ENCODE results near the gene NAXE.

- TF ChIP-seq EZH2phosphoT487 (IDR thresholded peaks at IDR 0.05) (no peak), CTCF (IDR thresholded peaks at IDR 0.05) (no peak)
These were observed 49.5 kb downstream of the NAXE start for GRCh38 chr1:156640842-156641706.

Measured in neural progenitor cell (in vitro differentiated cells).